NCI-H524 treated with DMSO at 0.1 percent for 48 hours (cell line): ENCODE measurements around the gene GAS6.
"Not testable (repeated sequence)": the region's sequence is repeated elsewhere in the genome, so short reads cannot be mapped to it uniquely, and the experiment has no call there.

Source experiments
- DNase-seq: peaks from one replicate; lab custom pipeline; 2025; lab: John Stamatoyannopoulos, UW

The GAS6 gene

GRCh38 chr13:113863524-113864272 lies at the start of gene GAS6:
TSS of gene GAS6 (minus strand) at chr13:113864076. CDS start at chr13:113863920, 156 bp downstream.
- DNase-seq: no peak

- DNase-seq: not testable (repeated sequence)
These were observed 49.5 kb upstream of the GAS6 start for GRCh38 chr13:113913408-113913807.

- no peak for DNase-seq
These were observed 48.7 kb upstream of the GAS6 start for GRCh38 chr13:113912596-113912995.

- DNase-seq: no peak
These were observed 44.0 kb upstream of the GAS6 start for GRCh38 chr13:113907635-113908617.

- DNase-seq: no peak
These were observed 42.7 kb upstream of the GAS6 start for GRCh38 chr13:113906571-113906970.

GRCh38 chr13:113905942-113906341 lies 42.1 kb upstream of the GAS6 start:
- no peak for DNase-seq

GRCh38 chr13:113905018-113905417 lies 41.1 kb upstream of the GAS6 start:
- no peak for DNase-seq

GRCh38 chr13:113904411-113904810 lies 40.5 kb upstream of the GAS6 start:
- DNase-seq: no peak

GRCh38 chr13:113903912-113904311 lies 40.0 kb upstream of the GAS6 start:
- DNase-seq: no peak

- no peak for DNase-seq
These were observed 39.3 kb upstream of the GAS6 start for GRCh38 chr13:113902986-113903775.

GRCh38 chr13:113902481-113902880 lies 38.6 kb upstream of the GAS6 start:
- no peak for DNase-seq

GRCh38 chr13:113901642-113902041 lies 37.8 kb upstream of the GAS6 start:
- no peak for DNase-seq

GRCh38 chr13:113901231-113901630 lies 37.4 kb upstream of the GAS6 start:
- DNase-seq: no peak

- no peak for DNase-seq
These were observed 36.8 kb upstream of the GAS6 start for GRCh38 chr13:113900646-113901045.

GRCh38 chr13:113898391-113898790 lies 34.5 kb upstream of the GAS6 start:
- DNase-seq: no peak

- DNase-seq: no peak
These were observed 34.1 kb upstream of the GAS6 start for GRCh38 chr13:113897966-113898365.

GRCh38 chr13:113897161-113897560 lies 33.3 kb upstream of the GAS6 start:
- no peak for DNase-seq

GRCh38 chr13:113895436-113895835 lies 31.6 kb upstream of the GAS6 start:
- no peak for DNase-seq

- DNase-seq: no peak
These were observed 27.1 kb upstream of the GAS6 start for GRCh38 chr13:113890774-113891480.

- DNase-seq: no peak
These were observed 25.6 kb upstream of the GAS6 start for GRCh38 chr13:113889467-113889866.

- no peak for DNase-seq
These were observed 24.9 kb upstream of the GAS6 start for GRCh38 chr13:113888701-113889330.
